H1 (cell line): ENCODE data around the gene ARMC9. TPM values are rescaled to one million over a fixed set of nuclear protein-coding genes. Genes with fewer than 3 reads are reported as not detected.

Experiments used
- CHD7 ChIP-seq: fragments of 300-600 bp; sonication (generic); IDR thresholded peaks from 2 replicates; pipeline ENCODE4 v1.7.1; 2012; ENCODE audit warnings: low read length, moderate library complexity, mild to moderate bottlenecking, inconsistent platforms; ENCODE audit not compliant: insufficient replicate concordance
- GABPA ChIP-seq: IDR thresholded peaks from 2 replicates; pipeline ENCODE4 v1.6.1; 2011; ENCODE audit warnings: mild to moderate bottlenecking, low read length, moderate library complexity, borderline replicate concordance; ENCODE audit not compliant: insufficient read depth
- JUN ChIP-seq: IDR thresholded peaks from 2 replicates; pipeline ENCODE4 v1.6.1; 2011; ENCODE audit warnings: low read depth, mild to moderate bottlenecking, improper control_type of control experiment, low read length
- RBBP5 ChIP-seq: IDR thresholded peaks from 2 replicates; pipeline ENCODE4 v1.7.1; 2012; ENCODE audit warnings: low read depth, mild to moderate bottlenecking, inconsistent platforms, low read length, moderate library complexity, borderline replicate concordance
- RXRA ChIP-seq: IDR thresholded peaks from 2 replicates; pipeline ENCODE4 v1.6.1; 2011; ENCODE audit warnings: low read depth, mild to moderate bottlenecking, low read length, moderate library complexity; ENCODE audit not compliant: insufficient read depth
- SAP30 ChIP-seq: fragments of 300-600 bp; sonication (generic); IDR thresholded peaks from 2 replicates; pipeline ENCODE4 v1.7.1; 2012; ENCODE audit warnings: low read length, moderate library complexity, mild to moderate bottlenecking, inconsistent platforms; ENCODE audit not compliant: insufficient read depth, insufficient replicate concordance
- SIN3A ChIP-seq, 2 experiments: IDR thresholded peaks in 1 of 2; conservative IDR thresholded peaks in 1 of 2; 2 replicates each; pipeline ENCODE4 v1.6.1; 2011 to 2012; ENCODE audit warnings: low read length in 2 of 2, improper control_type of control experiment in 1 of 2, low read depth in 1 of 2, mild to moderate bottlenecking in 1 of 2
- SIX5 ChIP-seq: IDR thresholded peaks from 2 replicates; pipeline ENCODE4 v1.6.1; 2011; ENCODE audit warnings: mild to moderate bottlenecking, low read depth, low read length
- polyA plus RNA-seq, 7 experiments: library from polyadenylated mRNA; depleted of rRNA in 3 of 7; stranded (reverse) in 5 of 7; unstranded in 2 of 7; fragments of >200 nt in 5 of 7; fragments of 200-250 nt in 2 of 7; gene quantifications; 1 replicate in 5 of 7; 2 replicates in 1 of 7; 4 replicates in 1 of 7; pipeline versions ENCODE4 v1.2.1 to v1.2.3, GENCODE V29; 2011 to 2013; ENCODE audit warnings: missing spikeins in 2 of 7, mixed read lengths in 2 of 7
- total RNA-seq: library from RNA; stranded (reverse); fragmentation: NEBNext Ultra II Directional; extraction: Animal tissue kit (Norgen Biotek cat#: 25700); gene quantifications from 2 replicates; pipeline ENCODE4 v1.2.1, GENCODE V29; 2021

The ARMC9 gene
- total and polyA plus RNA-seq, 2 of the 8 experiments (the other 6 are each of a cell fraction or from before 2014, with no cell fraction given): 23.2 to 36.1 TPM

- TF ChIP-seq SIX5 (no peak), SIN3A (conservative IDR thresholded peaks at IDR 0.05 in 1 of 2, IDR thresholded peaks at IDR 0.05 in 1 of 2; ENCODE audit: low read depth in 1 of 2, low read length in 2 of 2) (no peak), SAP30 (no peak), GABPA (no peak), JUN (no peak), CHD7 (no peak), RBBP5 (no peak), RXRA (no peak)
Observed at GRCh38 chr2:231299267-231299666, 100.8 kb downstream of the ARMC9 start (continued).
